ENCODE measurements around the gene COPA. TPM values are rescaled to one million over a fixed set of nuclear protein-coding genes. Genes with fewer than 3 reads are reported as not detected.

COPA gene
- total and polyA plus RNA-seq, 7 experiments from 2014 or later = 101 to 156 (median 118) TPM

DNA sequence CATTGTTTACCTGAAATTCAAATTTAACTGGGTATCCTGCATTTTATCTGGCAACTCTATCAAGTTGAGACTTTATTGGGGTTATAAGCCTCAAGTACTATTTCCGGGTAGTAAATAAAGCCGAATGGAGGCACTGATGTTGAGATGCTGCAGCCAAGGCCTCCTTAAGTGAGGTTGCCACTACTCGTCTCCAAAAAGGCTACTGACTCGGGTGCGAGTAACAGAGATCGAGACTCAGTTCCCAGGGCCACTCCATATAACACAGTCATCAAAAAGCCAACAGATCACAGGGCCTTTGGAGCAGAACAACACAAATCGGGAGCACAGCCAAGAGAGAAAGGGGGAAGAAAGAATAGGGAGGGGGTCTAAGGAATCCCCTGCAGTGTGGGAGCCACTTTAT is 524 bp downstream of the COPA start:
- peaks cover 23 to 29% of the 10 kb centered on the region in 2 donors for H3K4me1 ChIP-seq (ENCODE audit: control insufficient read depth in 2 of 2, insufficient read depth in 2 of 2, low read length in 2 of 2)
- POLR2A ChIA-PET = interaction anchor here (0.6 to 1.2 kb wide), 3 partner anchors 51 to 238 kb away, joined by 3 read pairs; partner anchors contain the start of gene DCAF8

GRCh38 chr1:160340866-160341265 is 2.2 kb downstream of the COPA start:
- no peak overlapping the region for H3K4me3 ChIP-seq (ENCODE audit: low read length)
- peaks cover 0 to 2% (median 0%) of the 10 kb centered on the region in 11 donors for H3K9me3 Mint-ChIP-seq
- H3K4me1 ChIP-seq (ENCODE audit: control insufficient read depth in 2 of 2, insufficient read depth in 2 of 2, low read length in 2 of 2) = peaks cover 23 to 24% of the 10 kb centered on the region in 2 donors
- no peaks in the 10 kb centered on the region for H3K9me3 ChIP-seq (ENCODE audit: control insufficient read depth in 2 of 3, low read length in 3 of 3)
- H3K4me1 Mint-ChIP-seq = peaks cover 25 to 69% (median 56%) of the 10 kb centered on the region in 7 donors
- H3K27ac ChIP-seq (ENCODE audit: low read depth, low read length) = peak overlapping the region; percentile 5
- DNase-seq = no peak
- intact Hi-C loops (cut with micrococcal nuclease) = loop anchor here in 1 of 2 donors (5.0 to 10.0 kb wide), 5 partner anchors 201 to 794 kb away; partner anchors contain the start of genes DEDD, PIGM, TAGLN2 and USF1
- no peaks in the 10 kb centered on the region for H3K27me3 ChIP-seq (ENCODE audit: control insufficient read depth in 2 of 2, insufficient read depth in 2 of 2, low read length in 2 of 2)
- peaks cover 15 to 28% (median 20%) of the 10 kb centered on the region in 5 donors for H3K36me3 Mint-ChIP-seq
- H3K36me3 ChIP-seq (ENCODE audit: control insufficient read depth in 2 of 3, insufficient read depth in 3 of 3, low read length in 3 of 3) = peaks cover 20 to 38% (median 24%) of the 10 kb centered on the region in 3 experiments
- CTCF ChIA-PET = no interaction called here
- H3K4me3 Mint-ChIP-seq = peak overlapping the region; percentile 5 to 100 (median 100)
- POLR2A ChIA-PET = interaction anchor here (0.6 to 1.2 kb wide), 2 partner anchors 31 to 56 kb away, joined by 3 read pairs; partner anchors contain the start of gene PEX19
- H3K27ac Mint-ChIP-seq = peak overlapping the region; percentile 1 to 100 (median 36)
- H3K27me3 Mint-ChIP-seq = no peaks in the 10 kb centered on the region
- no peak for ATAC-seq

More for the DNA sequence above, 524 bp downstream of the COPA start:
- no peaks in the 10 kb centered on the region for H3K9me3 ChIP-seq (ENCODE audit: control insufficient read depth in 2 of 3, low read length in 3 of 3)
- Mint-ChIP-seq H3K4me1 (peaks cover 28 to 77% (median 67%) of the 10 kb centered on the region in 7 donors), H3K4me3 (peak overlapping the region; percentile 99 to 100 (median 100)), H3K27me3 (no peaks in the 10 kb centered on the region), H3K36me3 (peaks cover 15 to 31% (median 23%) of the 10 kb centered on the region in 5 donors), H3K9me3 (peaks cover 0 to 2% (median 0%) of the 10 kb centered on the region in 11 donors), H3K27ac (peak overlapping the region; percentile 98 to 100 (median 100))
- ATAC-seq (no peak), DNase-seq (peak in 3 of 9 donors; percentile 2 to 28 (median 3))
- no peaks in the 10 kb centered on the region for H3K27me3 ChIP-seq (ENCODE audit: control insufficient read depth in 2 of 2, insufficient read depth in 2 of 2, low read length in 2 of 2)
- intact Hi-C loops (cut with micrococcal nuclease) = loop anchor here (2.0 to 10.0 kb wide), 7 partner anchors 200 to 792 kb away; partner anchors contain the start of genes IGSF8 (in 2 of the 2), DEDD (in 1 of the 2), NIT1 (in 1 of the 2) and PFDN2 (in 1 of the 2)
- peak overlapping the region; percentile 98 for H3K27ac ChIP-seq (ENCODE audit: low read depth, low read length)
- H3K4me3 ChIP-seq (ENCODE audit: low read length) = peak overlapping the region; percentile 87
- peaks cover 20 to 41% (median 20%) of the 10 kb centered on the region in 3 experiments for H3K36me3 ChIP-seq (ENCODE audit: control insufficient read depth in 2 of 3, insufficient read depth in 3 of 3, low read length in 3 of 3)
- CTCF ChIA-PET = no interaction called here

GRCh38 chr1:160340146-160340545 is 2.9 kb downstream of the COPA start:
- peak overlapping the region in 4 of 9 donors; percentile 33 to 100 (median 71) for H3K27ac Mint-ChIP-seq
- intact Hi-C loops (cut with micrococcal nuclease) = loop anchor here in 1 of 2 donors (5.0 to 10.0 kb wide), 5 partner anchors 202 to 795 kb away; partner anchors contain the start of genes DEDD, PIGM, TAGLN2 and USF1
- Histone ChIP-seq H3K27ac (ENCODE audit: low read depth, low read length) (peak overlapping the region; percentile 5), H3K4me3 (ENCODE audit: low read length) (no peak overlapping the region), H3K4me1 (ENCODE audit: control insufficient read depth in 2 of 2, insufficient read depth in 2 of 2, low read length in 2 of 2) (peaks cover 23 to 24% of the 10 kb centered on the region in 2 donors), H3K36me3 (ENCODE audit: control insufficient read depth in 2 of 3, insufficient read depth in 3 of 3, low read length in 3 of 3) (peaks cover 20 to 41% (median 24%) of the 10 kb centered on the region in 3 experiments), H3K9me3 (ENCODE audit: control insufficient read depth in 2 of 3, low read length in 3 of 3) (no peaks in the 10 kb centered on the region), H3K27me3 (ENCODE audit: control insufficient read depth in 2 of 2, insufficient read depth in 2 of 2, low read length in 2 of 2) (no peaks in the 10 kb centered on the region)
- CTCF ChIA-PET = interaction anchor here (1.5 kb wide), 1 partner anchor 49 kb away, joined by 5 read pairs; no protein-coding TSS in a partner anchor
- peaks cover 15 to 28% (median 22%) of the 10 kb centered on the region in 5 donors for H3K36me3 Mint-ChIP-seq
- peaks cover 25 to 69% (median 53%) of the 10 kb centered on the region in 7 donors for H3K4me1 Mint-ChIP-seq
- H3K27me3 Mint-ChIP-seq = no peaks in the 10 kb centered on the region
- ATAC-seq (no peak), DNase-seq (no peak)
- H3K9me3 Mint-ChIP-seq = peaks cover 0 to 2% (median 0%) of the 10 kb centered on the region in 11 donors
- H3K4me3 Mint-ChIP-seq = peak overlapping the region in 1 of 10 donors; percentile 41
- POLR2A ChIA-PET = interaction anchor here (0.6 kb wide), 1 partner anchor 8 kb away, joined by 3 read pairs; no protein-coding TSS in a partner anchor

DNA sequence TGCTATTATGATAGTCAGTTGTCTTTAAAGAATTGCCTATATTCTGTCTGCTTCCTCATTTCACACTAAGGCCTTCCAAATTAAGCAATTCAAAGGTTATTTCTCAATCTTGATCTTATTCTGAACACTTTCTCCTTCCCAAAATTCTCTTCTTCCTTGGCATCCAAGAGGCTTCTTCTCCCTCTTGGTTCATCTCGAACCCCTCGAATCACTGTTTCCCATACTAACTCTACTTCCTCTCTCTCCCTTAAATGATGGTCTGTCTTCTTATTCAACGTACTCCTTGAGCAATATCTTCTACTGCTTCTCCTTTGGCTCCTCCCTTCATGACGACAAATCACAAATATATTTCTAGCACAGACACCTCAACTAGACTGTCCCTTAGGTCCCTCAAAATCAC is 4.5 kb downstream of the COPA start:
- Mint-ChIP-seq H3K27ac (peak overlapping the region in 4 of 9 donors; percentile 3 to 51 (median 18)), H3K27me3 (no peaks in the 10 kb centered on the region), H3K9me3 (peaks cover 0 to 2% (median 0%) of the 10 kb centered on the region in 11 donors), H3K36me3 (peaks cover 15 to 34% (median 21%) of the 10 kb centered on the region in 5 donors), H3K4me3 (no peak overlapping the region), H3K4me1 (peaks cover 21 to 58% (median 41%) of the 10 kb centered on the region in 7 donors)
- Histone ChIP-seq H3K9me3 (ENCODE audit: control insufficient read depth in 2 of 3, low read length in 3 of 3) (no peaks in the 10 kb centered on the region), H3K4me3 (ENCODE audit: low read length) (no peak overlapping the region), H3K27ac (ENCODE audit: low read depth, low read length) (no peak overlapping the region), H3K27me3 (ENCODE audit: control insufficient read depth in 2 of 2, insufficient read depth in 2 of 2, low read length in 2 of 2) (no peaks in the 10 kb centered on the region), H3K36me3 (ENCODE audit: control insufficient read depth in 2 of 3, insufficient read depth in 3 of 3, low read length in 3 of 3) (peaks cover 23 to 54% (median 29%) of the 10 kb centered on the region in 3 experiments), H3K4me1 (ENCODE audit: control insufficient read depth in 2 of 2, insufficient read depth in 2 of 2, low read length in 2 of 2) (peaks cover 15 to 16% of the 10 kb centered on the region in 2 donors)
- ChIA-PET CTCF (no interaction called here), POLR2A (interaction anchor here (1.2 kb wide), 1 partner anchor 63 kb away, joined by 3 read pairs; no protein-coding TSS in a partner anchor)
- no peak for DNase-seq
- ATAC-seq = no peak
- intact Hi-C loops (cut with micrococcal nuclease) = loop anchor here in 1 of 2 donors (5.0 kb wide), 1 partner anchor 41 kb away; no protein-coding TSS in a partner anchor

DNA sequence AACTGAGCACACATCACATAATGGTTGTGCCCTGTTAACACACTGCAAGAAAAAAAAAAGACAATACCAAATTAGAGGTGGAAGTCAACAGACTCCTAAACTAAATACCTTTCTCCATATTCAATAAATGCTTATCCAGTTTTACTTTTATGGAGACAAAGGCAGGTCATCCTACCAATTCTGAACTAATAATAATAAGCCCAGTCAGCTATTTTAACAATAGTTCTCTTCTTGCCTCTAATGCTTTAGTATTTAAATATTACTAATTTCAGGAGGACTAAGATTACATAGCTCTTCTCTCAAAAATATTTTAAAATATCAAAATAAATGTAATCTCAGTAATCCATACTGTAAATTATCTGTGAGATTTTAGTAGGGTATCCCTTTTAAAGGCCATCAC is 10.5 kb downstream of the COPA start:
- ChIA-PET POLR2A (interaction anchor here (0.6 kb wide), 1 partner anchor 318 kb away, joined by 3 read pairs; no protein-coding TSS in a partner anchor), CTCF (interaction anchor here (0.7 to 1.1 kb wide), 3 partner anchors 41 to 333 kb away, joined by 3 to 10 read pairs (median 4); no protein-coding TSS in a partner anchor)
- Mint-ChIP-seq H3K27ac (no peak overlapping the region), H3K36me3 (peaks cover 10 to 42% (median 22%) of the 10 kb centered on the region in 5 donors), H3K27me3 (no peaks in the 10 kb centered on the region), H3K4me3 (no peak overlapping the region), H3K4me1 (peaks cover 0 to 10% (median 5%) of the 10 kb centered on the region in 7 donors), H3K9me3 (no peaks in the 10 kb centered on the region)
- DNase-seq (no peak), ATAC-seq (no peak)
- no peaks in the 10 kb centered on the region for H3K27me3 ChIP-seq (ENCODE audit: control insufficient read depth in 2 of 2, insufficient read depth in 2 of 2, low read length in 2 of 2)
- no peak overlapping the region for H3K4me3 ChIP-seq (ENCODE audit: low read length)
- H3K4me1 ChIP-seq (ENCODE audit: control insufficient read depth in 2 of 2, insufficient read depth in 2 of 2, low read length in 2 of 2) = no peaks in the 10 kb centered on the region
- H3K9me3 ChIP-seq (ENCODE audit: control insufficient read depth in 2 of 3, low read length in 3 of 3) = no peaks in the 10 kb centered on the region
- H3K27ac ChIP-seq (ENCODE audit: low read depth, low read length) = no peak overlapping the region
- intact Hi-C loops (cut with micrococcal nuclease) = no loop called here
- peaks cover 18 to 80% (median 32%) of the 10 kb centered on the region in 3 experiments for H3K36me3 ChIP-seq (ENCODE audit: control insufficient read depth in 2 of 3, insufficient read depth in 3 of 3, low read length in 3 of 3)

DNA sequence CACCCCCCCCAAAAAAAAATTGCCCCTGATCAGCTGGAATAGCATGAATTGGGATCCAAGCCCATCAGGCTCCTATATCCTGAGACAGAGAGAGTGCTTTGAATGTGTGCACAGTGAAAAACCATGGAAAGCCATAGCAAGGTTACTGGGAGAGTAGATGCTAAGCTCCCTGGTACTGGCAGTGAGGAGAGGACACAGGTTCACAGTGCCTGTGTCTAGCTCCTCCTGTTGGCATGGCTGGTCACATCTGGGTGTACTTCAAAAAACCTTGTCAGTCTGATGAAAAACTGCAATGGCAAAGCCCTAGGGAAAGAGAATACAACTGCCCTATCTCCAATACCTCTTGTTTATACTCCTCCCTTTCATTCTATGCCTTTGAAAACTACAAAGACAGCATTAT is 12.9 kb downstream of the COPA start:
- H3K4me1 Mint-ChIP-seq = peaks cover 0 to 10% (median 5%) of the 10 kb centered on the region in 7 donors
- H3K9me3 Mint-ChIP-seq = no peaks in the 10 kb centered on the region
- peak overlapping the region in 4 of 9 donors; percentile 6 to 74 (median 34) for H3K27ac Mint-ChIP-seq
- CTCF ChIA-PET = no interaction called here
- POLR2A ChIA-PET = no interaction called here
- no peak overlapping the region for H3K4me3 ChIP-seq (ENCODE audit: low read length)
- intact Hi-C loops (cut with micrococcal nuclease) = no loop called here
- H3K36me3 Mint-ChIP-seq = peaks cover 15 to 56% (median 23%) of the 10 kb centered on the region in 5 donors
- DNase-seq = no peak
- peaks cover 30 to 96% (median 45%) of the 10 kb centered on the region in 3 experiments for H3K36me3 ChIP-seq (ENCODE audit: control insufficient read depth in 2 of 3, insufficient read depth in 3 of 3, low read length in 3 of 3)
- H3K27me3 ChIP-seq (ENCODE audit: control insufficient read depth in 2 of 2, insufficient read depth in 2 of 2, low read length in 2 of 2) = no peaks in the 10 kb centered on the region
- H3K9me3 ChIP-seq (ENCODE audit: control insufficient read depth in 2 of 3, low read length in 3 of 3) = no peaks in the 10 kb centered on the region
- no peak overlapping the region for H3K27ac ChIP-seq (ENCODE audit: low read depth, low read length)
- no peaks in the 10 kb centered on the region for H3K27me3 Mint-ChIP-seq
- H3K4me3 Mint-ChIP-seq = no peak overlapping the region
- ATAC-seq = no peak
- H3K4me1 ChIP-seq (ENCODE audit: control insufficient read depth in 2 of 2, insufficient read depth in 2 of 2, low read length in 2 of 2) = no peaks in the 10 kb centered on the region

Data from naive thymus-derived CD4-positive, alpha-beta T cell (primary cell).